CD4-positive, alpha-beta T cell treated with Interferon alpha-2 for 1 hour (primary cell): ENCODE results near the gene WASF2.
"Not testable (repeated sequence)": the region's sequence is repeated elsewhere in the genome, so short reads cannot be mapped to it uniquely, and the experiment has no call there.

ENCODE experiments used
- DNase-seq, 2 donors: peaks; one replicate each; pipeline ENCODE4 v3.0.0-alpha.2; 2020 to 2022

The WASF2 gene

DNA sequence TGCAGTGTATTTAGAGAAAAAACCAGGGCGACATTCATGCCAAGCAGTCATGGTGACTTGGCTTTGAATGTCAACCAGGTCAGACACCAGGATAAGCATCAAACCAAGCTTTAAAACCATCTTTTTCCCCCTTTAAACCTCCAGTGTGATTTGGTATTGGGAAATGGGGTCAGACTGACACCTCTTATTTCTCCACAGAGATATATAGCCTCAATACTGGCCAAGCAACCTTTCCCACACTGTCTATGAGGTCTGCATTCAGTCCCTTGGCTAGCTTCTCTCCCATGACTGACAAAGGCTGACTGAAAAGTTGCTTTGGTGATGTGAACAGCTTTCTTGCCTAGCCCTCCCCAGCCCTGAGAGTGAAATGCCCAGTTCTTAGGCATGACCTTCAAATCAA is 75.9 kb downstream of the WASF2 start:
- no peak for DNase-seq

- no peak for DNase-seq
These were observed 77.0 kb downstream of the WASF2 start for GRCh38 chr1:27413004-27413403.

GRCh38 chr1:27412502-27412901 is 77.5 kb downstream of the WASF2 start:
- DNase-seq, result no peak

- no peak for DNase-seq
These were observed 79.3 kb downstream of the WASF2 start for GRCh38 chr1:27410709-27411108.

DNA sequence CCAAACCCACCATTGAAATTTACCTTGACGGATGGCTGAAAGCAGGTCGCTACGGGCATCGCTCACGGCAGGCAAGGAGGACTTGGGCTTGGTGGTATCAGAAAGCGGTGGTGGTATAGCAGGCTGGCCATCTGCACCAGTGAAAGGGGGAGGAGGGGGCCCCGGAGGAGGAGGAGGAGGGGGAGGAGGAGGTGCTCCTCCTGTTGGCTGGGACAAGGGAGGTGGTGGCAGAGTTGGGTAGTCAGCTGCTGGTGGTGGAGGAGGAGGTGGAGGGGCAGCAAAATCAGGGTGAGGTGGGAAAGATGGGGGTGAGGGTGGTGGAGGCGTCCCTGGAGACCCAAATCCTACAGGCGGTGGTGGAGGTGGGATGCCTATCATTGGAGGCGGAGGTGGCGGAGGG is 80.3 kb downstream of the WASF2 start:
- DNase-seq, result no peak

- no peak for DNase-seq
These were observed 81.8 kb downstream of the WASF2 start for GRCh38 chr1:27408151-27408550.

- peak in 1 of 2 donors; percentile 42 for DNase-seq
These were observed 83.2 kb downstream of the WASF2 start for GRCh38 chr1:27406791-27407190.

DNA sequence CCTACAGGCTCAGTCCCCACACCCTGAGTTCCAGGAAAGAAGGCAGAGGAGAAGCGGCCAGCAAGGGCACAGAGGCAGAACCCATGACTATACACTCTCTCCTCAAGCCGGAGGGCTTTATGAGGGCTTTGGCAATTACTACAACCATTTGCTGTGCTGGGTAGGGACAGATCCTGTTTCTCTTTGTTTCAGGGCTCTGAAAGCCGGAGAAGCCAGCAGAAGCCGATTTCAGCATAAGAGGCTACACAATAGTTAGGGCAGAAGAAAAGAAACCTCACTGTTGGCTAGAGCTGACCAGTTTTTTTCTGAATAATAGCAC is 83.6 kb downstream of the WASF2 start:
- DNase-seq, result no peak

GRCh38 chr1:27405598-27406361 is 84.2 kb downstream of the WASF2 start:
- DNase-seq, result not testable (repeated sequence)

DNA sequence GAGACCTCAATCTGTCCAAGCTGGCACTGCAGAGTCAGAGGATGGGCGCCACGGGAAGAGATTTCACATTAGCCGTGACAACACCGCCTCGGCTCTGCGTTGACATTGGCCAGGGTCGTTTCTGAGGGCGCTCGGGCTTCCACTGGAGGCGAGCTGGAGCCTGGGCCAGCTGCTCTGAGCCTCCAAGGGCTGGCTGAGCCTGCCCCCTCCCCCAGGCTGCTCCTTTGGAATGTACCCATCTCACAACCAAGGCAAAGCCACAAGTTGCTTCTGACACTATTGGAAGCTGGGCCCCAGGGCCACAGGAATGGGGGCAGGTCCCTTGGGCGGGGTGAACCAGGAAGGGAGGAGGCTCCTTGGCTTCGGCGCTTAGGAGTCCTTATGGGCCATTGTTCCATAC is 84.9 kb downstream of the WASF2 start:
- DNase-seq, result no peak

DNA sequence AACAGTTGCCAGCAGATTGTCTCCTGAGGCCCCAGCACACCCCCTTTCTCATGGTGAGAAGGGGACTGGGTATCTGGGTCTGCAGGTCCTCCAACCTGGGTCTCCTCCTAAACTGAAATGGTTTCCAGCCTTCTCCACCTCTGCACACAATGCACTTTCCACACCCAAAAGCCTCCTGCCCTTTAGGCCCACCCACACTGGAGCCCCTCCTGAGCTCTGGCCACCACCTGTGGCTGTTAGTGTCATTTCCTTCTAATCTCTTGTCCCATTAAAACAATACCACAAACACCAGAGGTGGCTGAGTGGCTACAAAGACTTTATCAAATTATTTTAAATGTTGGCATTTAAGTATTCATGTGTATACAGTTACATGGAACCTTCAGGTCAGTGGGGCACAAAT is 86.0 kb downstream of the WASF2 start:
- DNase-seq, result no peak

DNA sequence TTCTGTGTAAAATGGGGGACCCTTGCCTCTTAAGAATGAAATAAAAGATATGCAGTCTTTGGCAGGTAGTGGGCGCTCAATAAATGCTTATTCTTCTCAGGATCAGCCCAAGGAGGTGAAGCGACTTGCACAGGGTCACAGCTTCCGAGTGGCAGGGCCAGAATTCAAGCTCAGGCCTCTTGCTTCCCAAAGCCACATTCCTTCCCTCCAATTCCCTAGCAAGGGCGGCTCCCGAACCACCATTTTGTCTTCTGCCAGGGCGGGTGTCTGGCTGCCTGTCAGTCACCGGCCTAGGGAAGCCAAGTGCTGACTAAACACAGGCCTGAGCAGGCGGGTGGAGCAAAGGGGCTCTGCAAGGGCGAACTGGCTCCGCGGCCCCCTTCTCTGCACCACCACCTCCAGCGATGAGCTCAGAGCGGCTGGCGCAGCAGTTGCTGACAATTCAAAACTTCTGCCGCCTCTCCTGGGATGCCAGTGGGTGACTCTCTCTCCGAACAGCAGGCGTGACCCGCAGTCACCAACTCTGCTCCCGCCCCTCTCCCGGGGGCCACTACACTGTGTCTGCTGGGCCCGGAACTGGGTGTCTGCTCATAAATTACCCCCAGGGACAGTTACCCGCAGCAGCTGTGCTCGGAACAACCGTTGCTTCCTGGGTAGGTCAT is 86.8 kb downstream of the WASF2 start:
- peak; percentile 31 to 41 for DNase-seq

GRCh38 chr1:27402349-27402754 is 87.6 kb downstream of the WASF2 start:
- peak in 1 of 2 donors; percentile 47 for DNase-seq

- no peak for DNase-seq
These were observed 89.0 kb downstream of the WASF2 start for GRCh38 chr1:27400963-27401341.

DNA sequence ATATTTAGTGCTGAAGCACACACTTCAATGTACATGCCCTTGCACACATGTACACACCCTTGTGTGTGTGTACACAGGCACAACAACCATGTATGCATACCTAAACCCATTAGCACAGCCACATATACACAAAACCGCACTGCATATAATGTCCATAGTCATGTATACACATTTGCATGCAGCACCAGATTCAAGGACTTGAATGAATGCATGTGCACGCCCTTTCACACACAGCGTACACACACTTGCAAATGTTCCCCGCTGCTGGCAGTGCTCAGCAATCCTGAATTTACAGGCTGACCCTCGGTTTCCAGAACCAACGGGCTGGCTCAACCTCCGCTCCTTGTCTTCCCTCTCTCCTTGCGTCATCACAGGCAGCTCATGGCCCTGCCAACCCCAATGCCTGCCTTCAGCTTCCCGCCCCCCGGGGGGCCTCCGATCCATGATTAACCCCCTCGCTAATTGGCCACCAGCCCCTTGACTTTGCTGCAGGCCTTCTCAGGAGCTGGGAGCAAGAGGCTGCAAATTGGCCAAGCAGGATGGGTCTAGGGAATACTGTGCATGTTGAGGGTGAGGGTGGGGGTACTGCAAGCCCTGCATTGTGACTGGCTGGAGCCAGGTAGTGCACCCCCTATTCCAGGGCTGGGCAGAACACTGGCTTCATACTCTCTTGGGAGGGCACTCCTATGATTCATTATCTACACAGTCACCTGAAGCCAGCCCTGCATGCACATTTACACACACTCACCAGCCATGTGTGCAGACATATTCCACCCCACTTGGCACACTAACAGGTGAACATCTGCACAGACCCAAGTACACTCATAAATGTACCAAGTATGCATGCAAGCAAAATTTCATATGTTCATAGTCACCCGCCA is 89.6 kb downstream of the WASF2 start:
- DNase-seq, result no peak

GRCh38 chr1:27399251-27400025 is 90.5 kb downstream of the WASF2 start:
- no peak for DNase-seq

DNA sequence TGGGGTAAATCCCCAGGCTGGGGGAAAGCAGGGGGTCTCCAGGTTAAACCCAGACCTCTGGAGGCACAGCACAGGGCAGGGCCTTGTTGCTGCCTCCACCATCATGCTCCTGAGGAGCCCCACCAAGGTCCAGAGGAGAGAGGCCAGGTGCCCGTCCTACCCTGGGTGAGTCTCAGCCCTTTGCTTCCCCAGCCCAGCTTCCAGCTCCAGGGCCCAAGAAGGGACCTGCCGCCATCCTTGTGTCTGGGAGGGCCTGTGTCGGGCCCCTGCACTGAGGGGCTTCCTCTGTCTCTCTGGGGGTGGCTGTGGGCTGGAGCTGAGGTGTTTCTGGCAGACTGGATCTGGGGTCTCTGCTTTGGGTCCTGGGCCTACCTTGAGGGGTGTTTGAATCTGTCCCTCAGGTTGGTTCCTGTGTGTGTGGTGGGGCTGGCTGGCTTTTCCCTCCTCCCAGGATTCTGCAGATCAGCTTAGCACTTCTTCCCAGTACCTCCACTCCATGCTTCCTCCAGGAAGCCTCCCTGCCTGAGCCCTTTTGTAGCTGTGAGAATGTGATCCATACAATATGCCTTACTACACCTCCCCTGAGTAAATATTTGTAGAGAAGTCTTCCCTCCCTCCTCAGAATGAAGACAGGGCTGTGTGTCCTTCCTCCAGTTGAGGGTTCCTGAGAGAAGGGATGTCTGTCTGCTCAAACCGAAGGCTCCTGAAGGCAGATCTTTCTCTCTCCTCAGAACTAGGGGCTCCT is 91.4 kb downstream of the WASF2 start:
- DNase-seq, result no peak

DNA sequence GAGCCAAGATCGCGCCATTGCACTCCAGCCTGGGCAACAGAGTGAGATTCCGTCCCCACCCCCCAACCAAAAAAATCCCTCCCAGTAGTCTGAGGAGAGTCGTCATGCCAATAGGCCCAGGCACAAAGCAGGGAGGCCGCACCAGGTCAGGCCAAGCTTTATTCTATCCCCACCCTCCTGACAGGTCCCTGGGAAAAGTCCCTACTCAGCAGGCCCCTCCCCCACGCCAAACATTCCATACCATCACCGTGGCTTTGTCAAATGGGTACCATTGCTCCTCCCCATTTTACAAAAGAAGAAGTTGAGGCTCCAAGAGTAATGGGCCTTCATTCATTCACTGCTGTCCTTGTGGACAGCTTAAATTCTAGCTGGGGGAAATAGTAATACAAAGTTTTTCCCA is 92.2 kb downstream of the WASF2 start:
- DNase-seq, result no peak

- no peak for DNase-seq
These were observed 92.9 kb downstream of the WASF2 start for GRCh38 chr1:27397110-27397509.

DNA sequence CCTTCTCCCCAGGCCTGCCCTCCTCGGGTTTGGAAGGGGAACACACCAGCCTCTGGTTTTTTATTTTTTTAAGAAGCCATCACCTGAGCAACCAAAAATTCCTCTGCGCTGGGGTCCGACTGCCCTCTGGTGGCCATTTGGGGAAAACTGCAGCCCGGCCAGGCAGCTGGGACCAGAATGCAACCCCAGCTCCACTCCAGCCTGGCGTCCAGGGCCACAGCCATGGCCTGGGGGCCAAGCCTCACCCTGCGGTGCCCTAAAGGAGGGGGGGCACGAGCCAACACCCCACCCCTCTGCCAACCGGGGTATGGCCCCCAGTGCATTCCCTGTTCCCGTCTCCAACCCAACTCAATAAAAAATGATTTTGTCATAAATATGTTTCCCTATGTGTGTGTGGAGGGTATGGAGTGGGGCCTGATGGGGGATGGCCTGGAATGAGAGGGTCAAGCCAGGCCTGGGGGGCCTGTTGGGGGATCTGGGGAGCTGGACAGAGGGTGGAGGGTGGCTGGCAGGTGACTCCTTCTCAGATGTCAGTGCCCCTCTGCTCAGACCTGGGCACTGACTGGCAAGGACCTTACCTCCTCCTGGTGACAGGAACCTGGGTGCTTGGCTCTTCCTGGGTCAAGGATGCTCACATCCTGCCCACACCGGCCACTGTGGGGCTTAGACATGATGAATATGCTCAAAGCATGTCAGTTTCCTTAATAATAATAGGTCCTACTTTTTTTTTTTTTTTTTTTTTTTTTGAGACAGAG is 94.3 kb downstream of the WASF2 start:
- peak; percentile 82 to 88 for DNase-seq

DNA sequence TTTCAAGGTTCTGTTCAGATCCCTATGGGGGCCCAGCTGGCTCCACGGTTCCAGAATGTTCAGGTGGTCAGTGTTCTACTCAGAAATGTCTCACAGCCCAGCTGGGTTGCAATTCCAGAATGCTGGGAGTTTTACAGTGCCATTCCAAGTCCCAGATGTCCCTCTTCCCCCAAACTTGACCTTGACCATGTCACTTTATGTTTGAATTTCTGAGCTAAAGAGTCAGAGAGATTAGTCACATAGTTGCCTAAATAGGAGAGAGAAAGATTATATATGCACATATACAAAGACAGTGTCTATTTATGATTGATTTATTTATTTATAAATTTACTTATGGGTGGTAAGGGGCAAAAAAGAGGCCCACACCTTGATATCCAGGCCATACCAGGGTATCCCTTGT is 95.0 kb downstream of the WASF2 start:
- DNase-seq, result no peak

DNA sequence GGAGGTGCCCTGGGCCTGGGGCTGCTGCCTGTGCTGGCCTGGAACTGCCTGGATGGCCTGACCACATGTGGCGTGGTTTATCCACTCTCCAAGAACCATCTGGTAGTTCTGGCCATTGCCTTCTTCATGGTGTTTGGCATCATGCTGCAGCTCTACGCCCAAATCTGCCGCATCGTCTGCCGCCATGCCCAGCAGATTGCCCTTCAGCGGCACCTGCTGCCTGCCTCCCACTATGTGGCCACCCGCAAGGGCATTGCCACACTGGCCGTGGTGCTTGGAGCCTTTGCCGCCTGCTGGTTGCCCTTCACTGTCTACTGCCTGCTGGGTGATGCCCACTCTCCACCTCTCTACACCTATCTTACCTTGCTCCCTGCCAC is 95.7 kb downstream of the WASF2 start:
- DNase-seq, result no peak
